GM18498 (cell line): ENCODE data around the gene SLCO3A1.

ENCODE experiments used
- ATAC-seq: cut with Tn5 transposase; IDR thresholded peaks from one replicate; pipeline ENCODE4 v1.9.1; 2021; ENCODE audit warnings: mild to moderate bottlenecking, moderate library complexity; ENCODE audit not compliant: unreplicated experiment

SLCO3A1 gene

DNA sequence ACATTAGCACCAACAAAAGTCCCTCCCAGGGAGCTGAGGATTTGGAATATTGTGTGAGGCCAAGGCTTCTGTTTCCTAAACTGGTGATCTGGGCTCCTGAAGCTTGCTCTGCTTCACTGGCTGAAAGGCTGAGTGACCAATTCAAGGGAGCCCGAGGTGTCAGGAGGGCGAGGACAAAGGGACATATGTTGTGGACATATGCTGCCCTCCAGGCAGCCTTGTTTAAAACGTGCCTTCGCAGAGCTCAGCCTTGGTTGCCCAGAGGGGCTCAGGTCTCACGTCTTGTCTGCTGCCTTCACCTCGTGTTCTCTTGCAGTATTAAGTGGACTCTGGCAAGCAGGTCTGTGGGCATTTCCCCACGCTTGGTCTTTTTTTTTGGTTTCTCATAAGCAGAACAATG lies 7.0 kb downstream of the SLCO3A1 start:
- no peak for ATAC-seq

DNA sequence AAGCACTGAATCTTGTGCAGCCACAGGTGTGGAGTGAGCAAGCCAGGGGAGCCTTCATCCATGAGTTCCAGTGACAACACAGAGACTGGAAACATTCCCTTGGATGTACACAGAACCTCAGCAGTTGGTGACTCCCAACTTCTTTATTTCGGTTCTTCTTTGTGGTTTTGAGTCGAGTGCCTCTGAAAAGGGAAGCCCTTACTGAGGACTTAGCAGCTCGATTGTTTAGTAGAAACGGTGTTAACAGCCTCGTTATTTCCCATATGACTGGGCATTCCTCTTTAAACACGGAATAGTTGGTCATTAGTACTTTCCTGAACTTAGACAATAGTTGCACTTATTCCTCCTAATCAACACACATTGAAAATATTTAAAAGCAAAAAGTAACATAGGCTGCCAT lies 7.7 kb downstream of the SLCO3A1 start:
- no peak for ATAC-seq

DNA sequence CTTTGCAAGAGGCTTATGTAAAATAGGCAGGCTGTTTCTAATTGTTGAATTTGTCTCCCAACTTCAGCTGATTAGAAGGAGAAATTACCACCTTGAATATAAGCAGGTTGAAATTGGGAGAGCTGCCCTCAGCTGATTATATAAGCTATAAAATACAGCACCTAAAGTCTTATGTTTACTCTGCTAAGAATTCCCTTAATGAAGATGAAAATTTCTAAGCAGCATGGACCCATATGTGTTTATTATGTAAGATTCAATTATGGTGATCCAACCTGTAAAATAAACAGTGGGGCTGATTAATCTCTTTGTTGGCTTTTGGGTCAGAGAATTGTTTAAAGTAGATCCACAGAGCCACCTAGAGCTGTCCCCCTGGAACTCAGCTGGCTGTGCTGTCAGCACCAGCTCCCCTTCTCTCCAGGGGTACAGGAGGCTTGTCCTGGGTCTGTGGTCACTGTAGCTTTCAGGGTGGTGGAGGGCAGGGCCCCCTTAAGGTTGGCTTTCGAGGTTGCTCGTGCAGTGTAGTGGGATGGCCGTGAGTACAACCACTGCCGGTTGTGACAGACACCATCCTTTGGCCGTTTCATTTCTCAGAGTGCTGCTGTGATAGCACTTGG lies 9.5 kb downstream of the SLCO3A1 start:
- no peak for ATAC-seq

DNA sequence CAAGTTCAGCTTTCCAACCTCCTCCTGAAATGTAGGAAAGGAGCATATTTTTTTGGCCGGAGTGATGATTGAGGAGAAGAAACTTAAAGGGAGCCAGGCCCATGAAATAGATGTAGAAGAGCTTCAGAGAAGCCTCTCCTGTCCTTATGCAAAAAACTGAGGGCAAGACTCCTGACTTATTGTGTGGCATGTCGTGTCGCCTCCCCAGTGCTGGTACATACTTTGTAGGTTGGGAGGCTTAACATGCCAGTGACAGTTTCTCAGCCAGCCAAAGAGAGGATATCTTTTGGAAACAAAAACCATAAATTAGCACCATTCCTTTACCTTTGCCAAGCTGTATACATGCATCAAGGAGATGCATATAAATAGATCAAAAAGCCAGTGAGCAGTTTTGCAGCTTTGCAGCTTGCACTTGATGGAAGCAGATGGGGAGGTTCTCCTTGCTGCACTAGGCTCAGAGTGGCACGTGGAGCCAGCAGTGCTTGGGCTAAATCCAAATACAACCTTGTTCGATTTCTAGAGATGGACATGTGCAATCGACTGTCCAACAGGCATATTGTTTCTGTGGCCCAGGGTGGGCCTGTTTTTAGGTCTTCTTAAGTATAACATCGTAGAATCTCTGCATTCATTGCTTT lies 10.2 kb downstream of the SLCO3A1 start:
- ATAC-seq: no peak

DNA sequence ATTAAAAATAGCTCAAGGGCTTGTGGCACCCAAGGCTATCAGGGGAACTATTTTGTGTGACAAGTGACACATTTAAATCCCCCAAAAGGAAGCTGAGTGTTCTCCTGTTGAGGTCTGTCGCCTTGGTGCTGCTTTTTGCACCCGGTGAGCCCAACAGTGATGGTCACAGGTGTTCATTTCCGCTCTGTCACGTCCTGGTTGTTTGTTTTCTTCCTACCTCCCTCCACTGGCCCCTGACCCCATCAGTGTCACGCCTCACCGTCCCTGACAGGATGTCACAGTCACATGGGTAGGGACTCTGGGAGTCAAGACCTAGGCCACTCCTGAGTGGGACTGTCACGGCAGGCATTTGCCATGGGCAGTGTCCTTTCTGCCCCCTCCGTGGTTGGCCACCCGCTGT lies 11.2 kb downstream of the SLCO3A1 start:
- ATAC-seq: no peak

DNA sequence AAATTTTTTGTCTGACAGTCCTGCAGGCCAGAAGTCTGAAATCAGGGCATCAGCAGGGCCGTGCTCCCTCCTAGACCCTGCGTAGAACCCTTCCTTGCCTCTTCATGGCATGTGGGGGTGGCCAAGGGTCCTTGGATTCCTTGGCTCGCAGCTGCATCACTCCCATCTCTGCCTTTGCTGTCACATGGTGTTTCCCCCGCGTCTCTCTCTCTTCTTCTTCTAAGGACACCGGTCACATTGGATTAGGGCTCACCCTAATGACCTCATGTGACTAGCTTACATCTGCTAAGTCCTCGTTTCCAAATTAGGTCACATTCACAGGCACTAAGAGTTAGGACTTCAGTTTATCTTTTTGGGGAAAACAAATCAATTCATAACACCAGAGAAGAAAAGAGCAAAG lies 12.0 kb downstream of the SLCO3A1 start:
- ATAC-seq: no peak

DNA sequence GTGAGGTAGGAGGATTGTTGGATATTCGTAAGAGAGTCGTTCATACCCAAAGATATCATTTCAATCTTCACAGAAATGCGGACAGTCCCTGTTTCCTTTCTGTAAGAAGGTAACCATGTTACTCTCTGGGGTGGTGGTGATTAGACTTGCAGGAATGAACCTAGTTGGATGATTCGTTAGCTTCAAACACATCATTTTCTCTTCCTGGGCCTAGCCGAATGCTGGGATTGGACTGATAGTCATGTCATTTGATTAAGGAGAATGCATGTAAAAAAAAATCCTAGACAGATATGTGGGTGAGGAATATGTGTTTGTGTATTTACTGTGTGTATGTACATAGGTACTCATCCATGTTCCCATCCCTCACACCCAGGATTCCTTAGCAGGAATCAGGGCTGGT lies 12.4 kb downstream of the SLCO3A1 start:
- no peak for ATAC-seq

DNA sequence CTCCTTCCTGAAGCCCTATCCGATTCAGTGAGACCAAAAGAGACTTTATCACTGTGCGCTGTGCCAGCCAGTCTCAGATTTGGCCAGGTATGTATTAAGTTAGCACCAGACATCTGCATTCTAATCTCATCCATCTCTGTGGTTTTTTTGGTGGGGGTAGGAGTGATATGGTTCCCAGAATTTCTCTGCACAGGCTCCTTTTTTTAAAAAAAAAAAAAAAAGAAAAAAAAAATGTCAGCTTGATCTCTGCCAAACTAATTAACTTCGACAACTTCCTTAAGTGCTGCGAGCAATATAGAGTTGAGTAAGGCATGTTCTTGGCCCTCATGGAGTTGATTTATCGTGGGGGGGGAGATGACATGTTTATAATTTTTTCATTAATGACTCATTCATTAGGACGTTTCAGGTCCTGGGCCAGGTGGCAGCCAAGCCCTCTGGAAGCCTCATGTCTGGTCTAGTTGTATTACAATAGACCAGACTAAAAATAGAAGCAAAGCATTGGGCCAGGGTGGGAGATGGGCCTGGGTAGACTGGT lies 12.9 kb downstream of the SLCO3A1 start:
- no peak for ATAC-seq

DNA sequence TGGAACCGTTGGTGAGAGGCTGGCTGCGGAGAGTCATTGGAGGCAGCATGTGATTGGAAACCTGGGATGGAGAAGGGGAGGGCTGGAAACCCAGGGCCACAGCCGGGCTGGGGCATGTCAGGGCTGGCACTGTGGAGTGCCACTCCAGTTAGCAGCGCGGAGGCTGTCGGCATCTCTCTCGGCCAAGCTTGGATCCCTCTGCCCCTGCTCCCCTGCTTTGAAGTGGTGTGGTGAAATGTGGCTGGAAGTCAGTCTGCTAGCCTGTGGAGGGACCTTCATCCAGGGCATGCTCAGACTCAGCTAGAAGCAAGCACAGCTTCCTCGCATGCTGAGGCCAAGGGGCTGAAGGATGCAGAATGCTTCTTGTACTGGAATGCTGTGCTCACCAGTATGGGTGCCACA lies 13.5 kb downstream of the SLCO3A1 start:
- no peak for ATAC-seq

DNA sequence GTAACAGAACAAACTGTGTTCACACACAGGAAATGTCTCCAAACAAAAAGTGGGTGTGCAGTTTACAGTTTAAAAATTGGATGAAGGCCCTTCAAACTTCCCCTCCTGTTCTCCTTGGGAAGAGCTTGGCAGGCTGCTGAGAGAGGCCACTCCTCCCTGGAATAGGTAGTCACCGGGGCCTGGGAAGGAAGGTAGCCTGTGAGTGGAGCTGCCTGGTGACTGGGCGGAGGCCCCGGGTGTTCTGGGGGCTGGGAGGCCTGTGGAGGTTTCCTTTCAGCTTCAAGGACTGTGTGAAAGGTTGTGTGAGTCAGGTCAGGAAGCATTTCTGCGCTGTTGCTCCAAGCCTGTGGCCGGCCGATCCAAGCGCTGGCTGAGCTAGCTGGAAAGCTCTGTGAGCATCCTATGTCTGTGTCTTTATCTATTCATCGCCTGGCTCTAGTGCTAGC lies 14.1 kb downstream of the SLCO3A1 start:
- no peak for ATAC-seq

DNA sequence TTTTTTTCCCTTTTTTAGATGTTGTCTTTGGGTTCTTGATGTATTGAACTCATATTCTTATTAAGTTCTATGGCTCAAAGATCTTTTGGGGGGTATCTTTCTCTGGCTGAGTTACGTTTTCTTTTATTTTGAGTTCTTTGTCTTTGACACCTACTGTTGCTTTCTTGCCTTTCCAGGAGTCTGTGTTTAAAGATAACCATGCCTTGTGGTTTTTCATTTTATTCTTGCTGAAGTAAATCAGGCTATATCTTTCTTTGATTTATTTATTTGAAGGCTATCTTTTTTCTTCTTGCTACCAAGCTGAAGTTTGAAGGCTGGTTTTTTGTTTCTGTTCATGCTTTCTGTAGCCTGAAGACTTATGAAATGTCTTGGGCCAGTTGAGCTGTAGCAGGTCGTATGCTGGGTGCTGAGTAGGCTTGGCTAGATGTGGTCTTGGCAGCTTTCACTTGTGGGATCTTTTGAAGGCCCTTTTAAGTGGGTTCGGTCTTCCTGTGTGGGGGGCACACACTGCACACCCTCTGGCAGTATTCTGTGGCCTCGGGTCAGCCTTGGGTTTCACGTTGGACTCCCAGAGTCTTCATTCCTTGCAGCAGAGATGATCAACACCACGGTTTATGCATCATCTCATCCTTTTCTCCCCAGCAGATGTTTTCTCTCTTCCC lies 17.5 kb downstream of the SLCO3A1 start:
- no peak for ATAC-seq

DNA sequence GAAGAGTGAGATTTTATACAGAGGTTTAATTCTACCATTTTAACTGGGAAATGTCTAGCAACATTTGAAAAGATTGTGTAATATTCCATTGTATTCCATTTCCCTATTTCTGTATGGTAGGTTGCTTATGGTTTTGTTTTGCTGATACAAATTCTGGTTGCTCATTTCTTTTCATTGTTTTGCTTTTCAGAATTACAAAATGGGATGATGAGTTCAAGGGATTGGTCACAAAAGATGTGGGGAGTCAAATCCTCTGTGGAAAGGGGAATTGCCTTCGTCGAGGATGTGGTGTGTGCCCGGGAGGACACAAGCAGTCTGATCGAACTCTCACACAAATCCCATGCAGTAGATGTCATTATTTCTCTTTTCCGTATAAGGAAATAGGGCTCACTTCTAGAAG lies 18.3 kb downstream of the SLCO3A1 start:
- no peak for ATAC-seq

DNA sequence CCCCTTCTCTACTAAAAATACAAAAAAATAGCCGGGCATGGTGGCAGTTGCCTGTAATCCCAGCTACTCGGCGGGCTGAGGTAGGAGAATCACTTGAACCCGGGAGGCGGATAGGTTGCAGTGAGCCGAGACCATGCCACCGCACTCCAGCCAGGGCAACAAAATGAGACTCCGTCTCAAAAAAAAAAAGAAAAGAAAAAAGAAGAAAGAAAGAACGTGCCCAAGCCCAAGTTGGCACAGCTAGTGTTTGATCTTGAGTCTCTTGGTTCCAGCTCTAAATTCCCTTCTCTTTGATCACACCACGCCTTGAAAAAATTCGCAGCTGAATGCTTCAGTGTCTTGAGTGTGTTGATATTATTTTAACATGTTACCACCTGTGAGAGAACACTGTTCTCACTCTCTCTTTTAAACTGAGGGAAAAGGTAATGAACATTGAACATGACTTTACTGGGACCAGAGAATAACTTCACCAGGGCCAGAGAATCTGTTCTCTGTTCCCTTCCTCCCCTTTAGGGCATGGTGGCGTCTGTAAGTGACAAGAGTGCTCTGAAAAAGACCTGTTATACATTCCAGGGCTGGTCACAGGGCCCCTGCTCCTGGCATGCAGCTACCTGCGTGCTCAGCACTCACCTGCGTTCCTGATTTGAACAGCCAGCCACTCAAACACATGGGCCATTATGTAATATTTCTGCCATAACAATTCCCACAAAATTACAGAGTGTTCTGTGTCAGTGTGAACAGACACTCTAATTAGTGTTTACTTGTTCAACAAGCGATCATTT lies 19.0 kb downstream of the SLCO3A1 start:
- ATAC-seq: no peak

DNA sequence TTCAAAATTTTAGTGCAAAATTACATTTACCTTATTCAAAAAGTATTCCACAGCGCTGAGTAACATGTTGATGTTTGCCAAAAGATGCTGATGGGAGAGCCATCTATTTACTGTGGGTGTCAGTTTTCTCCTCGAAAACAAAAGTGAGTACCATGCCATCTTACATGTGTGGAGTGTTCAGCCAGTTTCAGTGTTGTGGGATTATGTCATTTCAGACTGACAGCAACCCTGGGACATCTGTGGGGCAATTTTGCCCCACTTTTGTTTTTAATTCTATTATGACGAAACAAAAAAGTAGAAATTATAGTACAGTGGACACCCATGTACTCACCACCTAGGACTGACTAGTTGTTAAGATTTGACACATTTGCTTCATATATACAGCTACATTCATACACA lies 19.6 kb downstream of the SLCO3A1 start:
- no peak for ATAC-seq

DNA sequence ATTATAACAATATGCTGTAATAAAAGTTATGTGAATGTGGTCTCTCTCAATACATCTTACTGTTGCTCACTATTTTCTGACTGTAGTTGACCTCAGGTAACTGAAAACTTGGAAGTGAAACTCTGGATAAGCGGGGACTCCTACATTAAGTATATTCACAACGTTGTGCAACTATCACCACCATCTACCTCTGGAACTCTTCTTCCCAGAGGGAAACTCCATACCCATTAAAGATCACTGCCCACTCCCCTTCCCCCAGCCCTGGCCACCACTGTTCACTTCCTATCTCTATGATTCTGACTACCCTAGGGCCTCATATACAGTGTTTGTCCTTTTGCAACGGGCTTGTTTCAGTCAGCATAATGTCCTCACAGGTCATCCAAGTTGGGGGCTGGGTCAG lies 20.7 kb downstream of the SLCO3A1 start:
- no peak for ATAC-seq

DNA sequence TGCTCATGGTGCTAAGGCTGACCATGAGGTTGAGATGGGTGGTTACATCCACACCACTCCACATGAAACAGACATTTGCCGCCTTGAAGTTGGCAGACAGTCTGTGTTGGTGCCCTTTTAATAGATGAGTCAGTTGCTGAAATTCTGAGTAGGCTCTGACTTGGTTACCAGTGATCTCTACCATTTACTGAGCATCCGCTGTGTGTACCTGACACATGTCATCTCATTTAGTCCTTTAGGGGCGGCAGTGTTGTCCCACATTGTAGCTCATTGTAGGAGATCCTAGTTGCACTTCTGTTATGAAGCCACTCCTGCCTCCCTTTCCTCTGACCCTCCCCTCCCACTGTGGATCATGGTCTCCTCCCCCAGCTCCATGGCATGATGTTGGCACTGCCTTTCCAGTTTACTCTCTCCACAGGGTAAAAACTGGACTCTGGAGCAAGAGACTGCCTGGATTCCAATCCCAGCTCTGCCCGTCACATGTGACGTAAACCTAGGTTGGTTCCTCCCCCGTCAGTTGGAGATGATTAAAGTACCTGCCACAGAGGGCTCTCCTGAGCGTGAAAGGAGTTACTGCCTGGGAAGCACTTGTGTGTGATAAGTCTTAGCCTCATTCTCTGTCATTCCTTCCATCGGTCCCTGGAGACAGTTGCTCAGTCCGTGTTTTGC lies 21.6 kb downstream of the SLCO3A1 start:
- ATAC-seq: no peak

DNA sequence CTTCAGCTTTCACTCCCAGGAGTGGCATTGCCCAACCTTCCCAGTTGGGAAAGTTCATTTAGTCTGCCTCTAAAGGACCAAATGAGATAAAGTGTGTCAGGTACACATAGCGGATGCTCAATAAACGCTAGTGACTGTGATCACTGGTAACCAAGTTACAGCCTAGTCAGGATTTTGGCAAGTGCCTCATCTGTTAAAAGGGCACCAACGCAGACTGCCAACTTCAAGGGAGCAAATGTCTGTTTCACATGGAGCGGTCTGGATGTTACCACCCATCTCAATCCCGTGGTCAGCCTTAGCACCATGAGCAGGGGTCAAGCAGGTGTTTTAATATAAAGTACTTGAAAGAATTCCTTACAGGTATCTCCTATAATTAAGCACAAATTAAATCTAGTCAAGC lies 22.7 kb downstream of the SLCO3A1 start:
- no peak for ATAC-seq

DNA sequence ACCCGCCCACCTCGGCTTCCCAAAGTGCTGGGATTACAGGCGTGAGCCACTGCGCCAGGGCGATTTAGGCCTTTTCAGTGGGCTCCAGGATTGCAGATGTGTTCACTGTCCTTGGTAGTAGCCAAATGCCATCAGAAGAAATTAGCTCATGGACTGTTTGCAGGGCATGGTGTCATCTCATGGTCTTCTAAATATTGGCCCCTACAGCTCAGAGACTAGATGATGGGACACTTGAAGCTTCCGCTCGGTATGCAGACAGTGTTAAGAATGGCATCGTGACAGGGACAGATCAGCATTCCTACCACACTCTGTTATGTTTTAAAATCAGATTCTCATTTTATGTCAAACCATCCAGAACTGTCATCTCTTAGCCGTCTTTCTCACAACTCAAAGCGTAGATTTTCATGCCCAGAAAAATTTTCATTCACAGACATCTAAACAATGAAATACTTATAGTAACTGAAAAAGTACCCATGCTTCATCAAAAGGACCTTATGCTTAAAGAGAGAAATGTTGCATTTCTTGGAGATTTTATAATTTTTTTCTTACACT lies 24.9 kb downstream of the SLCO3A1 start:
- no peak for ATAC-seq

DNA sequence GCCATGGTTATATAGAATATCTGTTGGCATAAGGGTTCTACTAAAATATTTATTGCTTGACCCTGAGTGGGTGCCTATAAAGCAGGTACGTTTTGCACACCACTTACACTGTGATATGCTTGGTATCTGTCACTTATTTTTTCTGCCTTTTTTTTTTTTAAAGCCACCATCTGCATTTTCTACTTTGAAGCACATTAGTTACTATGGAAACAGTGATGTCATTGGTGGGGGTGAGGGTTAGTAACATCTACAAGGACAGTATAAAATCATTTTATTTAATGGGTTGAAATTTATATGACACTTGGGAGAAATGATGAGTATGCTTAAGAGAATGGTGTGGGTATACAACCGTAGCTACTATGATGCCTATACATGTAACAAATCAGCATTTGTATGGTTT lies 25.6 kb downstream of the SLCO3A1 start:
- no peak for ATAC-seq

DNA sequence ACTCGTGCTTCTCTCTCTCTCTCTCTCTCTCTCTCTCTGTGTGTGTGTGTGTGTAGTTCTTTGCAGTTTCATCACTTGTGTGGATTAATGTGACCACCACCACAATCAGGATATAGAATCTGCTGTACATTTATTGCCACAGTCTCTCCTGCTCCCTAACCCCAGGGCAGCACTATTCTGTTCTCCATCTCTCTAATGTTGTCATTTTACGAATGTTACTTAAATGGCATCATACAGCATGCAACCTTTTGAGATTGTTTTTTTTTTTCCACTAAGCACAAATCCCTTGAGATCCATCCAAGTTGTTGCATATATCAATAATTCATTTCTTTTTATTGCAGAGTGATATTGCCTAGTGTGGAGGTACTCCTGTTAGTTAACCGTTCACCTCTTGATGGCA lies 26.9 kb downstream of the SLCO3A1 start:
- ATAC-seq: no peak
